Left ventricle myocardium inferior (tissue), 1 donor: ENCODE measurements around the gene PALLD. TPM values are rescaled to one million over a fixed set of nuclear protein-coding genes. Genes with fewer than 3 reads are reported as not detected.
A peak's percentile ranks its signal among the peaks of the same experiment; 100 is the strongest.

ENCODE experiments used
- DNase-seq: peaks from one replicate; pipeline ENCODE4 v3.0.0-alpha.2; 2020
- H3K27ac ChIP-seq: fragments of 200-600 bp; replicated peaks from 2 replicates; pipeline ENCODE4 v1.8.0; 2021
- H3K27me3 ChIP-seq: fragments of 200-600 bp; 2 replicates; pipeline ENCODE4 v1.8.0; 2021; ENCODE audit warnings: low read depth
- H3K36me3 ChIP-seq: fragments of 200-600 bp; 2 replicates; pipeline ENCODE4 v1.8.0; 2021
- H3K4me1 ChIP-seq: fragments of 200-600 bp; 2 replicates; pipeline ENCODE4 v1.8.0; 2021
- H3K4me3 ChIP-seq: fragments of 200-600 bp; 2 replicates; pipeline ENCODE4 v1.8.0; 2021; ENCODE audit warnings: mild to moderate bottlenecking, moderate library complexity
- H3K9me3 ChIP-seq: fragments of 200-600 bp; replicated peaks from 2 replicates; pipeline ENCODE4 v1.8.0; 2021
- CTCF ChIP-seq: fragments of 200-600 bp; IDR thresholded peaks from 2 replicates; pipeline ENCODE4 v1.8.0; 2021; ENCODE audit warnings: antibody characterized with exemption, mild to moderate bottlenecking, borderline replicate concordance
- intact Hi-C: fragments of 100-400 bp; cut with micrococcal nuclease; formaldehyde crosslinking; loops from one replicate; pipeline ENCODE4 v1.11.0; 2022
- total RNA-seq: library from RNA; stranded (reverse); fragmentation: NEBNext Ultra II Directional; extraction: Animal tissue kit (Norgen Biotek cat#: 25700); gene quantifications from one replicate; pipeline ENCODE4 v1.2.1, GENCODE V29; 2021
- donor health status: DM: no; HTN: yes; CAD: no; lungs with severe emphysema.

Gene PALLD
- total RNA-seq, 1 donor from 2014 or later = 871 TPM

GRCh38 chr4:168900080-168900479 is 403.2 kb downstream of the PALLD start:
- Histone ChIP-seq H3K27me3 (no peaks in the 10 kb centered on the region), H3K27ac (peak overlapping the region; percentile 35), H3K4me1 (no peaks in the 10 kb centered on the region), H3K9me3 (no peaks in the 10 kb centered on the region), H3K4me3 (no peak overlapping the region), H3K36me3 (peaks cover 98% of the 10 kb centered on the region)
- peak; percentile 41 for DNase-seq
- intact Hi-C loops = no loop called here
- no peak for TF ChIP-seq CTCF

GRCh38 chr4:168907119-168907698 is 410.4 kb downstream of the PALLD start:
- no peak for TF ChIP-seq CTCF
- H3K27me3 ChIP-seq = no peaks in the 10 kb centered on the region
- DNase-seq = no peak
- intact Hi-C loops = no loop called here
- H3K27ac ChIP-seq = peak overlapping the region; percentile 65
- no peaks in the 10 kb centered on the region for H3K9me3 ChIP-seq
- H3K4me1 ChIP-seq = peaks cover 62% of the 10 kb centered on the region
- H3K4me3 ChIP-seq = no peak overlapping the region
- H3K36me3 ChIP-seq = peaks cover 81% of the 10 kb centered on the region

GRCh38 chr4:168908093-168908492 is 411.2 kb downstream of the PALLD start:
- Histone ChIP-seq H3K27ac (peak overlapping the region; percentile 65), H3K9me3 (no peaks in the 10 kb centered on the region), H3K4me3 (no peak overlapping the region), H3K36me3 (peaks cover 77% of the 10 kb centered on the region), H3K27me3 (no peaks in the 10 kb centered on the region), H3K4me1 (peaks cover 68% of the 10 kb centered on the region)
- DNase-seq = no peak
- intact Hi-C loops = no loop called here
- no peak for TF ChIP-seq CTCF

- intact Hi-C loops = no loop called here
- Histone ChIP-seq H3K4me3 (no peak overlapping the region), H3K27ac (peak overlapping the region; percentile 65), H3K4me1 (peaks cover 73% of the 10 kb centered on the region), H3K9me3 (no peaks in the 10 kb centered on the region), H3K36me3 (peaks cover 71% of the 10 kb centered on the region), H3K27me3 (no peaks in the 10 kb centered on the region)
- TF ChIP-seq CTCF = no peak
- no peak for DNase-seq
Measured at GRCh38 chr4:168908851-168909273, 412.0 kb downstream of the PALLD start.

GRCh38 chr4:168914095-168914494 is 417.2 kb downstream of the PALLD start:
- Histone ChIP-seq H3K36me3 (peaks cover 60% of the 10 kb centered on the region), H3K27ac (peak overlapping the region; percentile 49), H3K4me1 (peaks cover 54% of the 10 kb centered on the region), H3K4me3 (no peak overlapping the region), H3K27me3 (no peaks in the 10 kb centered on the region), H3K9me3 (no peaks in the 10 kb centered on the region)
- no peak for TF ChIP-seq CTCF
- no peak for DNase-seq
- intact Hi-C loops = loop anchor here (10.0 kb wide), 2 partner anchors 329 to 399 kb away; no protein-coding TSS in a partner anchor
